HepG2 (cell line): ENCODE results near the gene PROC. TPM values are rescaled to one million over a fixed set of nuclear protein-coding genes. Genes with fewer than 3 reads are reported as not detected.

Experiments used
- AGO2 ChIP-seq: fragments of 200-400 bp; formaldehyde crosslinking; optimal IDR thresholded peaks from 2 replicates; pipeline ENCODE3; 2017; ENCODE audit warnings: mild to moderate bottlenecking, low read depth, low read length, moderate library complexity
- AHDC1 ChIP-seq: sonication (generic); formaldehyde crosslinking; IDR thresholded peaks from 2 replicates; pipeline ENCODE4 v1.5.1; 2020; ENCODE audit warnings: mild to moderate bottlenecking, missing genetic modification reagents, borderline replicate concordance
- HES4 ChIP-seq: sonication (generic); formaldehyde crosslinking; IDR thresholded peaks from 2 replicates; pipeline ENCODE4 v1.9.0; 2021; ENCODE audit warnings: mild to moderate bottlenecking, missing genetic modification reagents, borderline replicate concordance
- JARID2 ChIP-seq: sonication (generic); formaldehyde crosslinking; IDR thresholded peaks from 2 replicates; pipeline ENCODE4 v1.8.1; 2023; ENCODE audit warnings: missing genetic modification reagents, inconsistent platforms; ENCODE audit not compliant: insufficient replicate concordance
- KAT8 ChIP-seq: IDR thresholded peaks from 2 replicates; pipeline ENCODE4 v1.6.1; 2016; ENCODE audit warnings: missing genetic modification reagents, missing compliant biosample characterization
- KDM2A ChIP-seq: sonication (generic); formaldehyde crosslinking; IDR thresholded peaks from 2 replicates; pipeline ENCODE4 v1.4.0; 2020; ENCODE audit warnings: low read depth, missing genetic modification reagents, borderline replicate concordance
- KLF15 ChIP-seq: sonication (generic); formaldehyde crosslinking; IDR thresholded peaks from 2 replicates; pipeline ENCODE4 v1.8.1; 2023; ENCODE audit warnings: borderline replicate concordance, mild to moderate bottlenecking, inconsistent platforms, missing genetic modification reagents, mixed read lengths
- NPAS2 ChIP-seq: sonication (generic); formaldehyde crosslinking; IDR thresholded peaks from 2 replicates; pipeline ENCODE4 v1.8.0; 2022; ENCODE audit warnings: mild to moderate bottlenecking, missing genetic modification reagents, borderline replicate concordance
- REXO4 ChIP-seq: sonication (generic); formaldehyde crosslinking; IDR thresholded peaks from 2 replicates; pipeline ENCODE4 v1.8.0; 2022; ENCODE audit warnings: missing genetic modification reagents, mild to moderate bottlenecking, borderline replicate concordance
- SP5 ChIP-seq: IDR thresholded peaks from 2 replicates; pipeline ENCODE4 v1.6.1; 2016; ENCODE audit warnings: low read depth, borderline replicate concordance
- ZBTB37 ChIP-seq: sonication (generic); formaldehyde crosslinking; IDR thresholded peaks from 2 replicates; pipeline ENCODE4 v1.4.0; 2020; ENCODE audit warnings: mild to moderate bottlenecking, missing genetic modification reagents
- ZKSCAN1 ChIP-seq: fragments of 150-350 bp; IDR thresholded peaks from 2 replicates; pipeline ENCODE4 v1.6.1; 2014; ENCODE audit warnings: low read length
- ZNF746 ChIP-seq: sonication (generic); formaldehyde crosslinking; IDR thresholded peaks from 2 replicates; pipeline ENCODE4 v1.8.0; 2022; ENCODE audit warnings: mild to moderate bottlenecking, missing genetic modification reagents
- ZNF781 ChIP-seq: sonication (generic); formaldehyde crosslinking; IDR thresholded peaks from 2 replicates; pipeline ENCODE4 v1.5.1; 2020; ENCODE audit warnings: borderline replicate concordance, mild to moderate bottlenecking, missing genetic modification reagents; ENCODE audit errors: not compliant biosample characterization
- ZNF839 ChIP-seq: sonication (generic); formaldehyde crosslinking; IDR thresholded peaks from 2 replicates; pipeline ENCODE4 v1.4.0; 2020; ENCODE audit warnings: missing genetic modification reagents, mild to moderate bottlenecking, borderline replicate concordance
- ZNF878 ChIP-seq: sonication (generic); formaldehyde crosslinking; IDR thresholded peaks from 2 replicates; pipeline ENCODE4 v1.8.1; 2023; ENCODE audit warnings: mild to moderate bottlenecking, missing genetic modification reagents, moderate library complexity
- polyA plus RNA-seq, 8 experiments: library from polyadenylated mRNA; depleted of rRNA in 3 of 8; stranded (reverse) in 7 of 8; unstranded in 1 of 8; fragments of >200 nt; fragmentation: Illumina TruSeq in 4 of 8; extraction: Trizol in 4 of 8; gene quantifications; 2 replicates each; pipeline versions ENCODE4 v1.2.1 to v1.2.3, GENCODE V29; 2011 to 2016; ENCODE audit warnings: low read depth in 4 of 8, missing spikeins in 1 of 8, mixed read lengths in 1 of 8; ENCODE audit not compliant: insufficient read depth in 1 of 8
- total RNA-seq, 5 experiments: library from RNA; depleted of rRNA; stranded (reverse); fragments of >200 nt; fragmentation: Illumina TruSeq; extraction: Trizol; gene quantifications; 2 replicates each; pipeline ENCODE4 v1.2.3, GENCODE V29; 2016; ENCODE audit warnings: low read depth in 1 of 5
- TF ChIP-seq, protein P1 (sequence below), 2 experiments: IDR thresholded peaks; 2 replicates each; pipeline ENCODE4 v1.6.1; 2011 to 2012; ENCODE audit warnings: low read length in 2 of 2, borderline replicate concordance in 1 of 2, low read depth in 1 of 2, mild to moderate bottlenecking in 1 of 2, moderate library complexity in 1 of 2

Gene PROC
- total and polyA plus RNA-seq, 2 of the 13 experiments (the other 11 are each of a cell fraction or from before 2014, with no cell fraction given): 134 to 185 TPM

- TF ChIP-seq, protein P1, sequence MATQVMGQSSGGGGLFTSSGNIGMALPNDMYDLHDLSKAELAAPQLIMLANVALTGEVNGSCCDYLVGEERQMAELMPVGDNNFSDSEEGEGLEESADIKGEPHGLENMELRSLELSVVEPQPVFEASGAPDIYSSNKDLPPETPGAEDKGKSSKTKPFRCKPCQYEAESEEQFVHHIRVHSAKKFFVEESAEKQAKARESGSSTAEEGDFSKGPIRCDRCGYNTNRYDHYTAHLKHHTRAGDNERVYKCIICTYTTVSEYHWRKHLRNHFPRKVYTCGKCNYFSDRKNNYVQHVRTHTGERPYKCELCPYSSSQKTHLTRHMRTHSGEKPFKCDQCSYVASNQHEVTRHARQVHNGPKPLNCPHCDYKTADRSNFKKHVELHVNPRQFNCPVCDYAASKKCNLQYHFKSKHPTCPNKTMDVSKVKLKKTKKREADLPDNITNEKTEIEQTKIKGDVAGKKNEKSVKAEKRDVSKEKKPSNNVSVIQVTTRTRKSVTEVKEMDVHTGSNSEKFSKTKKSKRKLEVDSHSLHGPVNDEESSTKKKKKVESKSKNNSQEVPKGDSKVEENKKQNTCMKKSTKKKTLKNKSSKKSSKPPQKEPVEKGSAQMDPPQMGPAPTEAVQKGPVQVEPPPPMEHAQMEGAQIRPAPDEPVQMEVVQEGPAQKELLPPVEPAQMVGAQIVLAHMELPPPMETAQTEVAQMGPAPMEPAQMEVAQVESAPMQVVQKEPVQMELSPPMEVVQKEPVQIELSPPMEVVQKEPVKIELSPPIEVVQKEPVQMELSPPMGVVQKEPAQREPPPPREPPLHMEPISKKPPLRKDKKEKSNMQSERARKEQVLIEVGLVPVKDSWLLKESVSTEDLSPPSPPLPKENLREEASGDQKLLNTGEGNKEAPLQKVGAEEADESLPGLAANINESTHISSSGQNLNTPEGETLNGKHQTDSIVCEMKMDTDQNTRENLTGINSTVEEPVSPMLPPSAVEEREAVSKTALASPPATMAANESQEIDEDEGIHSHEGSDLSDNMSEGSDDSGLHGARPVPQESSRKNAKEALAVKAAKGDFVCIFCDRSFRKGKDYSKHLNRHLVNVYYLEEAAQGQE (IDR thresholded peaks at IDR 0.05; ENCODE audit: borderline replicate concordance in 1 of 2, low read depth in 1 of 2, low read length in 2 of 2): peak in 1 of 2 experiments; percentile 78; a peak in 2 of 4 replicates
- peak; percentile 74; the same call in 1 of the 2 replicates for TF ChIP-seq ZBTB37 (CRISPR knock-in tag)
- peak; percentile 88 for TF ChIP-seq KAT8 (CRISPR knock-in tag)
- peak; percentile 81; the same call in 1 of the 2 replicates for TF ChIP-seq SP5 (CRISPR knock-in tag)
- TF ChIP-seq HES4 (CRISPR knock-in tag): no peak; the same call in 1 of the 2 replicates
- TF ChIP-seq ZNF746: peak; percentile 98
- TF ChIP-seq ZKSCAN1: no peak
- TF ChIP-seq ZNF878 (CRISPR knock-in tag): peak; percentile 82
- TF ChIP-seq ZNF781 (CRISPR knock-in tag): peak; percentile 62
- no peak for TF ChIP-seq JARID2 (CRISPR knock-in tag)
- peak; percentile 79; the same call in 1 of the 2 replicates for TF ChIP-seq KDM2A
- TF ChIP-seq NPAS2 (CRISPR knock-in tag): no peak
- TF ChIP-seq AHDC1 (CRISPR knock-in tag): peak; percentile 94
- TF ChIP-seq AGO2: no peak
- no peak for TF ChIP-seq ZNF839
- TF ChIP-seq KLF15 (CRISPR knock-in tag): peak; percentile 51; the same call in 1 of the 2 replicates
- no peak for TF ChIP-seq REXO4 (CRISPR knock-in tag)
These were observed 19.8 kb downstream of the PROC start (continued) for GRCh38 chr2:127437781-127438726.
